PC-3 (cell line): ENCODE data around the gene STK24.

Experiments
- EZH2 ChIP-seq: fragments of 300-600 bp; sonication (generic); IDR thresholded peaks from one replicate; pipeline ENCODE4 v1.6.1; 2017; ENCODE audit warnings: antibody characterized with exemption, mild to moderate bottlenecking, low read length; ENCODE audit not compliant: unreplicated experiment
- TF ChIP-seq, protein P1 (sequence below): fragments of 300-600 bp; sonication (generic); conservative IDR thresholded peaks from 2 replicates; pipeline ENCODE4 v1.5.1; 2017; ENCODE audit warnings: antibody characterized with exemption, low read depth, mild to moderate bottlenecking, low read length

DNA sequence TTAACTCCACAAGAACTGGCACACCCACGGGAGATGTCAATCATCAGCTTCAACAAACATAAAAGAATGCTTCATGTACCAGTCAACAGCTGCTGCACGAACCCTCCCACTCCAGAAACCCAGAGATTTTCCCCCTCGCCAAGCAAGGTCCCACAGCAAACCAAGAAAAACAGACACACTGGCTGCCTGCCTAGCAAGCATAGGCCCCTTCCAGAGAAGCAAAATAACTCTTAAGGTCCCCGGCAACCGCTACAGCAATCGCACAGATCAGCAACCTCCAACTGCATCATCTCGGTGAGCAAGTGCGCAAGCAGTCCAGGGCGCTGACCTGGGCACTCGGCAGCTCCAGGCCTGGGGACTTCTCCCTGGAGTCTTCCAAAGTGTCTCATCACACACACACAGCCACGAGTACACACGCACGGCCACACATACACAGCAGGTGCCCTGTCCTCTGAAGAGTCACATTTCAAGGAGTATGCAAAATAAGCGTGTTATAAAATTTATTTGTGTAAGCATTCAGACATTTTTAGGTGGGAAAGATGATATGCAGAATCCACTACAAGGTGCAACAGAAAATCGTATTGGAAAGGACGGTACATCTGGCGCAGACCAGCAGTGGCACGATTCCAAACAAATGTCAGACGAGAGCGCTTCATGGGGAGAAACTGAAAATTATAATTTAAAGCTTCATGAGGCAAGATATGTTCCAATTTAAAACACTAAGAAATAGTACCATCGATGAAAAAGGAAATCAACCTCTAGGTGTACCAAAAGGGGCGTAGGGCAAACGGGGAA lies 125.0 kb downstream of the STK24 start:
- TF ChIP-seq, protein P1, sequence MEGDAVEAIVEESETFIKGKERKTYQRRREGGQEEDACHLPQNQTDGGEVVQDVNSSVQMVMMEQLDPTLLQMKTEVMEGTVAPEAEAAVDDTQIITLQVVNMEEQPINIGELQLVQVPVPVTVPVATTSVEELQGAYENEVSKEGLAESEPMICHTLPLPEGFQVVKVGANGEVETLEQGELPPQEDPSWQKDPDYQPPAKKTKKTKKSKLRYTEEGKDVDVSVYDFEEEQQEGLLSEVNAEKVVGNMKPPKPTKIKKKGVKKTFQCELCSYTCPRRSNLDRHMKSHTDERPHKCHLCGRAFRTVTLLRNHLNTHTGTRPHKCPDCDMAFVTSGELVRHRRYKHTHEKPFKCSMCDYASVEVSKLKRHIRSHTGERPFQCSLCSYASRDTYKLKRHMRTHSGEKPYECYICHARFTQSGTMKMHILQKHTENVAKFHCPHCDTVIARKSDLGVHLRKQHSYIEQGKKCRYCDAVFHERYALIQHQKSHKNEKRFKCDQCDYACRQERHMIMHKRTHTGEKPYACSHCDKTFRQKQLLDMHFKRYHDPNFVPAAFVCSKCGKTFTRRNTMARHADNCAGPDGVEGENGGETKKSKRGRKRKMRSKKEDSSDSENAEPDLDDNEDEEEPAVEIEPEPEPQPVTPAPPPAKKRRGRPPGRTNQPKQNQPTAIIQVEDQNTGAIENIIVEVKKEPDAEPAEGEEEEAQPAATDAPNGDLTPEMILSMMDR: no peak
- TF ChIP-seq EZH2: no peak
